ENCODE measurements around the gene CRLF1. TPM values are rescaled to one million over a fixed set of nuclear protein-coding genes. Genes with fewer than 3 reads are reported as not detected.
A peak's percentile ranks its signal among the peaks of the same experiment; 100 is the strongest.

CRLF1 gene
- total and polyA plus RNA-seq, 8 donors, result 2.6 to 15.9 (median 12.3) TPM; not detected in 1

DNA sequence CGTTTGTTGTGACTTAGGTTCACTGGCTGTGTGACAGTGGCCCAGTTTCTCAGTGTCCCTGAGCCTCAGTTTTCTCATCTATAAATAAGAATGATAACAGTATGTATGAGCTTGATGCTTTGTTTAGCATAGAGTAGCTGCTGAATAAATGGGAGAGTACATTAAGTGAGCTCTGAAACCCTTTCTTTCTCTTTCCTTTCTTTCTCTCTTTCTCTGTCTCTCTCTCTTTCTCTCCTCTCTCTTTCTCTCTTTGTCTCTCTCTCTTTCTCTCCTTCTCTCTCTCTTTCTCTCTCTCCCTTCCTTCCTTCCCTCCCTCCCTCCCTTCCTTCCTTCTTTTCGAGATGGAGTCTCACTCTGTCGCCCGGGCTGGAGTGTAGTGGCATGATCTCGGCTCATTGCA, 46.9 kb downstream of the CRLF1 start:
- no peak for TF ChIP-seq EP300 (IDR thresholded peaks at IDR 0.05)
- no peak for TF ChIP-seq POLR2AphosphoS5 (IDR thresholded peaks at IDR 0.05)
- TF ChIP-seq POLR2A (IDR thresholded peaks at IDR 0.05), result no peak
- TF ChIP-seq, protein P1, sequence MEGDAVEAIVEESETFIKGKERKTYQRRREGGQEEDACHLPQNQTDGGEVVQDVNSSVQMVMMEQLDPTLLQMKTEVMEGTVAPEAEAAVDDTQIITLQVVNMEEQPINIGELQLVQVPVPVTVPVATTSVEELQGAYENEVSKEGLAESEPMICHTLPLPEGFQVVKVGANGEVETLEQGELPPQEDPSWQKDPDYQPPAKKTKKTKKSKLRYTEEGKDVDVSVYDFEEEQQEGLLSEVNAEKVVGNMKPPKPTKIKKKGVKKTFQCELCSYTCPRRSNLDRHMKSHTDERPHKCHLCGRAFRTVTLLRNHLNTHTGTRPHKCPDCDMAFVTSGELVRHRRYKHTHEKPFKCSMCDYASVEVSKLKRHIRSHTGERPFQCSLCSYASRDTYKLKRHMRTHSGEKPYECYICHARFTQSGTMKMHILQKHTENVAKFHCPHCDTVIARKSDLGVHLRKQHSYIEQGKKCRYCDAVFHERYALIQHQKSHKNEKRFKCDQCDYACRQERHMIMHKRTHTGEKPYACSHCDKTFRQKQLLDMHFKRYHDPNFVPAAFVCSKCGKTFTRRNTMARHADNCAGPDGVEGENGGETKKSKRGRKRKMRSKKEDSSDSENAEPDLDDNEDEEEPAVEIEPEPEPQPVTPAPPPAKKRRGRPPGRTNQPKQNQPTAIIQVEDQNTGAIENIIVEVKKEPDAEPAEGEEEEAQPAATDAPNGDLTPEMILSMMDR (IDR thresholded peaks at IDR 0.05), result no peak
- Histone ChIP-seq H3K27me3 (no peaks in the 10 kb centered on the region), H3K9me3 (no peaks in the 10 kb centered on the region), H3K4me3 (no peak overlapping the region), H3K4me1 (peaks cover 12 to 35% (median 17%) of the 10 kb centered on the region in 4 donors), H3K27ac (peak overlapping the region in 2 of 5 donors; percentile 7 to 99), H3K36me3 (peaks cover 10 to 38% (median 31%) of the 10 kb centered on the region in 4 donors)
- intact Hi-C loops (cut with DNase I; ENCODE audit: low total_unique reads), result loop anchor here (10.0 kb wide), 1 partner anchor 95 kb away; no protein-coding TSS in a partner anchor
- no peak for DNase-seq
- WGBS, 5 donors, result 49 to 73% (median 59%) methylated on average over 5 of the region's 5 CpGs

DNA sequence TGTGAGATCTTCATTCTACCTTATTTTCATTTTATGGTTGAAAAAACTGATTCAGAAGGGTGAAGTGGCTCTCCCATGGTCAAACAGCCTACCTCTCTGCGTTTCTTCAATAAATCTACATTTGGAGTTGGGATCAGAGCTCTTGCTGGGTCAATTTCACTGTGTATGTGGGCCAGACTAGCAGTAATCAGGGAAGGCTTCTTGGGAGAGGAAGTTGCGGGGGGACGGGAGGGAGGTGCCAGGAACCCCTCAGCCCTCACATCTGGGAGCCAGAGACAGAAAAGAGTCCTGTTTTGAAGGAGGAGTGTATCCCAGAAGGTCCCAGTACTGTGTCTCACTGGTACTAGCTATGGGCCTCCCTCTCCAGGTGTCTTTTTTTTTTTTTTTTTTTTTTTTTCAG, 48.0 kb downstream of the CRLF1 start:
- Histone ChIP-seq H3K27me3 (no peaks in the 10 kb centered on the region), H3K9me3 (no peaks in the 10 kb centered on the region), H3K4me1 (peaks cover 12 to 35% (median 17%) of the 10 kb centered on the region in 4 donors), H3K4me3 (peak overlapping the region; percentile 60 to 90 (median 83)), H3K27ac (peak overlapping the region; percentile 91 to 99 (median 98)), H3K36me3 (peaks cover 6 to 27% (median 20%) of the 10 kb centered on the region in 4 donors)
- WGBS, 5 donors, result 41 to 49% (median 48%) methylated on average over 3 of the region's 3 CpGs
- TF ChIP-seq EP300 (IDR thresholded peaks at IDR 0.05) (no peak), POLR2A (IDR thresholded peaks at IDR 0.05) (no peak), POLR2AphosphoS5 (IDR thresholded peaks at IDR 0.05) (no peak)
- TF ChIP-seq, protein P1 (IDR thresholded peaks at IDR 0.05), result no peak
- intact Hi-C loops (cut with DNase I; ENCODE audit: low total_unique reads), result no loop called here
- no peak for DNase-seq

DNA sequence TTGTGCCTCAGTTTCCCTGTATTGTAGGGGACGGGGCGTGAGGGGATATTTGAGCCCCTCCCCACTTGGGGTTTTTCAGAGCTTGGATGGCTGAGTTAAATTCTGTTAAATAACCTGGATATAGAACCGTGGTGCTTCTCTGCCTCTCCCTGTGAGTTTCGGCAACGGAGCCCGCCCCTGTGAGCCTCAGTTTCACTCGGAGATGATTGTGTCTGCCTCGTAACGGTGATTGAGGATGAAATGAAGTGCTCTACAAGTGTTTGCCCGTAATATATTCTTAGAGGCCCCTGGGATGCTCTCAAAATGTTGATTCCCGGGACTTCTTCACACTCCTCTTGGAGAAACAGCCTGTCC, 48.4 kb downstream of the CRLF1 start:
- H3K4me1 ChIP-seq, result peaks cover 12 to 35% (median 17%) of the 10 kb centered on the region in 4 donors
- no peak for DNase-seq
- no peaks in the 10 kb centered on the region for H3K27me3 ChIP-seq
- peak overlapping the region; percentile 91 to 99 (median 98) for H3K27ac ChIP-seq
- H3K36me3 ChIP-seq, result peaks cover 6 to 23% (median 16%) of the 10 kb centered on the region in 4 donors
- 2 to 5% (median 4%) methylated on average over 10 to 11 of the region's 11 CpGs for WGBS, 5 donors
- TF ChIP-seq EP300 (IDR thresholded peaks at IDR 0.05) (no peak), POLR2AphosphoS5 (IDR thresholded peaks at IDR 0.05) (no peak), POLR2A (IDR thresholded peaks at IDR 0.05) (no peak)
- TF ChIP-seq, protein P1 (IDR thresholded peaks at IDR 0.05), result no peak
- no peaks in the 10 kb centered on the region for H3K9me3 ChIP-seq
- peak overlapping the region; percentile 60 to 90 (median 83) for H3K4me3 ChIP-seq
- intact Hi-C loops (cut with DNase I; ENCODE audit: low total_unique reads), result no loop called here

GRCh38 chr19:18557411-18558201, 49.0 kb downstream of the CRLF1 start, which contains the start of gene KXD1:
KXD1 (plus strand) TSS chr19:18557870; CDS start chr19:18562057, 4,187 bp downstream.
- intact Hi-C loops (cut with DNase I; ENCODE audit: low total_unique reads), result no loop called here
- peak; percentile 99 for DNase-seq
- H3K4me1 ChIP-seq, result peaks cover 12 to 35% (median 17%) of the 10 kb centered on the region in 4 donors
- no peaks in the 10 kb centered on the region for H3K27me3 ChIP-seq
- TF ChIP-seq EP300 (IDR thresholded peaks at IDR 0.05) (no peak), POLR2AphosphoS5 (IDR thresholded peaks at IDR 0.05) (peak; percentile 97 to 99 (median 97)), POLR2A (IDR thresholded peaks at IDR 0.05) (peak in 1 of 4 donors; percentile 54)
- TF ChIP-seq, protein P1 (IDR thresholded peaks at IDR 0.05), result no peak
- H3K27ac ChIP-seq, result peak within 1 kb of the TSS; percentile 91 to 99 (median 98)
- peaks cover 2 to 17% (median 11%) of the 10 kb centered on the region in 4 donors for H3K36me3 ChIP-seq
- H3K4me3 ChIP-seq, result peak within 1 kb of the TSS; percentile 60 to 90 (median 83)
- no peaks in the 10 kb centered on the region for H3K9me3 ChIP-seq
- whole genome bisulfite sequencing, 5 donors, result 1 to 3% (median 1%) methylated on average over 19 to 58 of the region's 58 CpGs

Measured in stomach (tissue), 9 donors.